Measurements from ENCODE around the gene UST. TPM values are rescaled to one million over a fixed set of nuclear protein-coding genes. Genes with fewer than 3 reads are reported as not detected.
A peak's percentile ranks its signal among the peaks of the same experiment; 100 is the strongest.

UST gene
- total RNA-seq, 2 experiments from 2014 or later, result 1.2 to 1.5 TPM

DNA sequence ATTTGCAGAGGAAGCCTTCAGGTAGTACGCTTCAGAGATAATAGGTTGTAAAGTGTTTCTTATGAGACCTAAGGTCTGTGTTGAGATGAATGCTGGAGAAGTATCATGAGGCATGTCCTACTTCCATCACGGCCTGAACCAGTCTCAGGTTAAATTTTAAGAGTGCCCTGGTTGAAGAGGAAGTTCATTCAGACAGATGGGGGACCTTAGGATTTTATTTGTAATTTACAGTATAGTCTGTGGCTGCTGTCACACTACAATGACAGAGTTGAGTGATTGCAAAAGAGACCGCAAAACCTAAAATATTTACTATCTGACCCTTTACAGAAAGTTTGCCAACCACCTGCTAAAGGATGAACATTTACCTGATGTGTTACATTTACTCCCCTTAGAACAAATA, 70.9 kb downstream of the UST start:
- peaks cover 4% of the 10 kb centered on the region for H3K9me3 Mint-ChIP-seq
- peaks cover 1% of the 10 kb centered on the region for H3K27me3 Mint-ChIP-seq

GRCh38 chr6:148818939-148819575, 72.2 kb downstream of the UST start:
- peaks cover 4% of the 10 kb centered on the region for H3K9me3 Mint-ChIP-seq
- POLR2A ChIA-PET, result no interaction called here

More for the DNA sequence above, 70.9 kb downstream of the UST start:
- no peak for ATAC-seq
- DNase-seq, result no peak
- H3K4me3 Mint-ChIP-seq, result no peak overlapping the region
- ChIA-PET CTCF (no interaction called here), POLR2A (no interaction called here)
- no peak overlapping the region for H3K27ac Mint-ChIP-seq
- intact Hi-C loops (cut with micrococcal nuclease), result no loop called here
- H3K36me3 Mint-ChIP-seq (ENCODE audit: low read depth), result peaks cover 2% of the 10 kb centered on the region
- TF ChIP-seq, protein P1, sequence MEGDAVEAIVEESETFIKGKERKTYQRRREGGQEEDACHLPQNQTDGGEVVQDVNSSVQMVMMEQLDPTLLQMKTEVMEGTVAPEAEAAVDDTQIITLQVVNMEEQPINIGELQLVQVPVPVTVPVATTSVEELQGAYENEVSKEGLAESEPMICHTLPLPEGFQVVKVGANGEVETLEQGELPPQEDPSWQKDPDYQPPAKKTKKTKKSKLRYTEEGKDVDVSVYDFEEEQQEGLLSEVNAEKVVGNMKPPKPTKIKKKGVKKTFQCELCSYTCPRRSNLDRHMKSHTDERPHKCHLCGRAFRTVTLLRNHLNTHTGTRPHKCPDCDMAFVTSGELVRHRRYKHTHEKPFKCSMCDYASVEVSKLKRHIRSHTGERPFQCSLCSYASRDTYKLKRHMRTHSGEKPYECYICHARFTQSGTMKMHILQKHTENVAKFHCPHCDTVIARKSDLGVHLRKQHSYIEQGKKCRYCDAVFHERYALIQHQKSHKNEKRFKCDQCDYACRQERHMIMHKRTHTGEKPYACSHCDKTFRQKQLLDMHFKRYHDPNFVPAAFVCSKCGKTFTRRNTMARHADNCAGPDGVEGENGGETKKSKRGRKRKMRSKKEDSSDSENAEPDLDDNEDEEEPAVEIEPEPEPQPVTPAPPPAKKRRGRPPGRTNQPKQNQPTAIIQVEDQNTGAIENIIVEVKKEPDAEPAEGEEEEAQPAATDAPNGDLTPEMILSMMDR (IDR thresholded peaks at IDR 0.05), result no peak
- H3K4me1 Mint-ChIP-seq (ENCODE audit: low read depth), result no peaks in the 10 kb centered on the region

DNA sequence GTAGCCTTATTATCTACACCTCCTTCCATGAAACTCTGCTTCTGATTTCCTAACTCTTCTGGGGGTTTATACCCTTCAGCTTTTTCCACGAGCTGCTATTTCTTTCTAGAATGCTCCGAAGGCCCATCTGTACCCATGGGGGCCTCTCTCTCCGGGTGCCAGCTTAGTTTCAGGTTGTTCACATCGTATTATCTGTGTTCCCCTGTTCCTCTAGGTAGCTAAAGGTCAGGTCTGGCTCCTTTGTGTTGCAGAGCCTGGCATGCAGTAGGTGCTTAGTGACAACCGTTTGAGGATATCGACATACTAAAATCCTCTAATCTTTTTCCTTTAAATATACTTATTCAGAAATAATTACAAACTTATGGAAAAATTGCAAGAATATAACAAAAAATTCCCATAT, 73.0 kb downstream of the UST start:
- Mint-ChIP-seq H3K27ac (no peak overlapping the region), H3K4me3 (no peak overlapping the region), H3K4me1 (ENCODE audit: low read depth) (no peaks in the 10 kb centered on the region), H3K36me3 (ENCODE audit: low read depth) (peaks cover 2% of the 10 kb centered on the region), H3K9me3 (peaks cover 4% of the 10 kb centered on the region), H3K27me3 (peaks cover 1% of the 10 kb centered on the region)
- ChIA-PET POLR2A (no interaction called here), CTCF (no interaction called here)
- DNase-seq (no peak), ATAC-seq (no peak)
- intact Hi-C loops (cut with micrococcal nuclease), result no loop called here
- TF ChIP-seq, protein P1 (IDR thresholded peaks at IDR 0.05), result no peak

More at GRCh38 chr6:148818939-148819575, 72.2 kb downstream of the UST start:
- Mint-ChIP-seq H3K27ac (no peak overlapping the region), H3K4me3 (no peak overlapping the region), H3K36me3 (ENCODE audit: low read depth) (peaks cover 2% of the 10 kb centered on the region), H3K27me3 (peaks cover 1% of the 10 kb centered on the region), H3K4me1 (ENCODE audit: low read depth) (no peaks in the 10 kb centered on the region)
- intact Hi-C loops (cut with micrococcal nuclease), result no loop called here
- CTCF ChIA-PET, result no interaction called here
- ATAC-seq (no peak), DNase-seq (no peak)
- TF ChIP-seq, protein P1 (IDR thresholded peaks at IDR 0.05), result no peak

DNA sequence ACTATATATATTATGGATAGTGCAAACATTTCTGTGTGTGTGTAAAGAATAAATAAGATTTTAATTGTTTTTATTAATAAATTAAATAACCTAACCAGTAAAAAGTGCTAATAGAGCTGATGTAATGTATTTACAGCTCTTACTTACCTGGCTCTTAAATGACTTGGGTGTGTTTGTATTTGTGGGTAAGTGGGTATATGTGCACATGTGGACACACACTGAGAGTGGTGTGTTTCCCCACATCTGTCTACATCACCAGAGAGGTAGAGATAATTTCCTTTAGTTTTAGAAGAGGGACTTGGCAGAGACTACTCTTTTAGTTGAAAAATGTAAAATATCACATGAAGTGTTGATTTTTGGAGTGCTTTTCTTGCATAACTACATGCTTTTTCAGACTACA, 76.0 kb downstream of the UST start:
- ChIA-PET CTCF (no interaction called here), POLR2A (interaction anchor here (1.2 kb wide), 1 partner anchor 12 kb away, joined by 4 read pairs; no protein-coding TSS in a partner anchor)
- DNase-seq (no peak), ATAC-seq (no peak)
- H3K36me3 Mint-ChIP-seq (ENCODE audit: low read depth), result no peaks in the 10 kb centered on the region
- peaks cover 1% of the 10 kb centered on the region for H3K27me3 Mint-ChIP-seq
- no peak overlapping the region for H3K4me3 Mint-ChIP-seq
- H3K9me3 Mint-ChIP-seq, result peaks cover 5% of the 10 kb centered on the region
- TF ChIP-seq, protein P1 (IDR thresholded peaks at IDR 0.05), result no peak
- no peak overlapping the region for H3K27ac Mint-ChIP-seq
- intact Hi-C loops (cut with micrococcal nuclease), result no loop called here
- no peaks in the 10 kb centered on the region for H3K4me1 Mint-ChIP-seq (ENCODE audit: low read depth)

GRCh38 chr6:148824291-148824690, 77.5 kb downstream of the UST start:
- Mint-ChIP-seq H3K27ac (no peak overlapping the region), H3K4me1 (ENCODE audit: low read depth) (peaks cover 2% of the 10 kb centered on the region), H3K36me3 (ENCODE audit: low read depth) (no peaks in the 10 kb centered on the region), H3K27me3 (peaks cover 1% of the 10 kb centered on the region), H3K9me3 (peaks cover 5% of the 10 kb centered on the region), H3K4me3 (no peak overlapping the region)
- ATAC-seq (peak; percentile 51), DNase-seq (no peak)
- intact Hi-C loops (cut with micrococcal nuclease), result no loop called here
- CTCF ChIA-PET, result interaction anchor here (1.6 kb wide), 1 partner anchor 43 kb away, joined by 3 read pairs; no protein-coding TSS in a partner anchor
- POLR2A ChIA-PET, result interaction anchor here (1.1 kb wide), 1 partner anchor 201 kb away, joined by 3 read pairs; no protein-coding TSS in a partner anchor
- TF ChIP-seq, protein P1 (IDR thresholded peaks at IDR 0.05), result no peak

Data from activated CD8-positive, alpha-beta T cell treated with anti-CD3 and anti-CD28 coated beads for 36 hours (primary cell).